ENCODE measurements around the gene SOHLH2. TPM values are rescaled to one million over a fixed set of nuclear protein-coding genes. Genes with fewer than 3 reads are reported as not detected.

The SOHLH2 gene
- total RNA-seq, 4 donors from 2014 or later: 0.13 TPM; not detected in 3

GRCh38 chr13:36135876-36136275 is 78.5 kb downstream of the SOHLH2 start:
- 29 to 35% methylated on average over 2 of the region's 2 CpGs for WGBS, 2 donors
- TF ChIP-seq CTCF (IDR thresholded peaks at IDR 0.05) (no peak), POLR2A (IDR thresholded peaks at IDR 0.05) (no peak)

GRCh38 chr13:36134632-36135031 is 79.7 kb downstream of the SOHLH2 start:
- no peaks in the 10 kb centered on the region for H3K27me3 ChIP-seq
- intact Hi-C loops (cut with DNase I): no loop called here
- WGBS, 2 donors: 58 to 75% methylated on average over 1 of the region's 1 CpG
- no peaks in the 10 kb centered on the region for H3K36me3 ChIP-seq
- H3K27ac ChIP-seq: no peak overlapping the region
- no peak for DNase-seq
- H3K4me3 ChIP-seq (replicated peaks in 1 of 3): no peak overlapping the region
- H3K9me3 ChIP-seq: no peaks in the 10 kb centered on the region
- peaks cover 0 to 13% of the 10 kb centered on the region in 2 donors for H3K4me1 ChIP-seq
- TF ChIP-seq CTCF (IDR thresholded peaks at IDR 0.05): no peak
- TF ChIP-seq POLR2A (IDR thresholded peaks at IDR 0.05): no peak

More at GRCh38 chr13:36135876-36136275, 78.5 kb downstream of the SOHLH2 start:
- no peak for DNase-seq
- Histone ChIP-seq H3K36me3 (no peaks in the 10 kb centered on the region), H3K4me3 (replicated peaks in 1 of 3) (no peak overlapping the region), H3K4me1 (peaks cover 0 to 8% of the 10 kb centered on the region in 2 donors), H3K27me3 (no peaks in the 10 kb centered on the region), H3K9me3 (no peaks in the 10 kb centered on the region), H3K27ac (no peak overlapping the region)
- intact Hi-C loops (cut with DNase I): no loop called here

GRCh38 chr13:36133950-36134626 is 80.3 kb downstream of the SOHLH2 start:
- no peaks in the 10 kb centered on the region for H3K9me3 ChIP-seq
- 57 to 79% methylated on average over 5 of the region's 5 CpGs for WGBS, 2 donors
- H3K36me3 ChIP-seq: no peaks in the 10 kb centered on the region
- H3K4me3 ChIP-seq (replicated peaks in 1 of 3): no peak overlapping the region
- DNase-seq: no peak
- H3K4me1 ChIP-seq: peaks cover 0 to 13% of the 10 kb centered on the region in 2 donors
- TF ChIP-seq CTCF (IDR thresholded peaks at IDR 0.05) (no peak), POLR2A (IDR thresholded peaks at IDR 0.05) (no peak)
- H3K27ac ChIP-seq: no peak overlapping the region
- intact Hi-C loops (cut with DNase I): no loop called here
- no peaks in the 10 kb centered on the region for H3K27me3 ChIP-seq

- Histone ChIP-seq H3K4me3 (replicated peaks in 1 of 3) (no peak overlapping the region), H3K36me3 (no peaks in the 10 kb centered on the region), H3K27ac (no peak overlapping the region), H3K27me3 (no peaks in the 10 kb centered on the region), H3K9me3 (no peaks in the 10 kb centered on the region), H3K4me1 (peaks cover 0 to 13% of the 10 kb centered on the region in 2 donors)
- intact Hi-C loops (cut with DNase I): no loop called here
- DNase-seq: no peak
- TF ChIP-seq CTCF (IDR thresholded peaks at IDR 0.05) (no peak), POLR2A (IDR thresholded peaks at IDR 0.05) (no peak)
- WGBS, 2 donors: 85 to 86% methylated on average over 1 of the region's 1 CpG
Observed at GRCh38 chr13:36132376-36132775, 82.0 kb downstream of the SOHLH2 start.

GRCh38 chr13:36131931-36132297 is 82.4 kb downstream of the SOHLH2 start:
- no peak overlapping the region for H3K27ac ChIP-seq
- no peaks in the 10 kb centered on the region for H3K9me3 ChIP-seq
- peak; percentile 70 to 71 for DNase-seq
- TF ChIP-seq POLR2A (IDR thresholded peaks at IDR 0.05) (no peak), CTCF (IDR thresholded peaks at IDR 0.05) (no peak)
- intact Hi-C loops (cut with DNase I): no loop called here
- no peaks in the 10 kb centered on the region for H3K27me3 ChIP-seq
- no peak overlapping the region for H3K4me3 ChIP-seq (replicated peaks in 1 of 3)
- no peaks in the 10 kb centered on the region for H3K36me3 ChIP-seq
- 58 to 59% methylated on average over 5 of the region's 5 CpGs for WGBS, 2 donors
- peaks cover 0 to 13% of the 10 kb centered on the region in 2 donors for H3K4me1 ChIP-seq
